HG02884 (cell line): ENCODE measurements around the gene MIOX.

Source experiments
- ATAC-seq: cut with Tn5 transposase; IDR thresholded peaks from one replicate; pipeline ENCODE4 v1.9.1; 2021; ENCODE audit warnings: mild to moderate bottlenecking, moderate library complexity; ENCODE audit not compliant: unreplicated experiment

The MIOX gene

GRCh38 chr22:50486561-50487289 is at the start of gene MIOX:
TSS of gene MIOX (plus strand) at chr22:50486859. CDS start at chr22:50486898, 39 bp downstream.
- no peak for ATAC-seq

- ATAC-seq: no peak
Measured at GRCh38 chr22:50437511-50438304, 49.0 kb upstream of the MIOX start.

- ATAC-seq: no peak
Measured at GRCh38 chr22:50438305-50439275, 48.1 kb upstream of the MIOX start.

- ATAC-seq: no peak
Measured at GRCh38 chr22:50439314-50439870, 47.3 kb upstream of the MIOX start.

GRCh38 chr22:50439871-50440331 is 46.8 kb upstream of the MIOX start:
- no peak for ATAC-seq

GRCh38 chr22:50440544-50441249 is 46.0 kb upstream of the MIOX start:
- no peak for ATAC-seq

- ATAC-seq: no peak
Measured at GRCh38 chr22:50441428-50441993, 45.1 kb upstream of the MIOX start.

GRCh38 chr22:50443197-50443596 is 43.5 kb upstream of the MIOX start:
- ATAC-seq: no peak

- no peak for ATAC-seq
Measured at GRCh38 chr22:50443801-50444625, 42.6 kb upstream of the MIOX start.

GRCh38 chr22:50444663-50445062 is 42.0 kb upstream of the MIOX start:
- no peak for ATAC-seq

GRCh38 chr22:50445071-50445879 is 41.4 kb upstream of the MIOX start:
- ATAC-seq: no peak

GRCh38 chr22:50445880-50446707 is 40.6 kb upstream of the MIOX start:
- ATAC-seq: no peak

- ATAC-seq: no peak
Measured at GRCh38 chr22:50446708-50447575, 39.7 kb upstream of the MIOX start.

GRCh38 chr22:50447576-50448551 is 38.8 kb upstream of the MIOX start:
- ATAC-seq: no peak

- ATAC-seq: no peak
Measured at GRCh38 chr22:50452649-50453048, 34.0 kb upstream of the MIOX start.
